Naive thymus-derived CD4-positive, alpha-beta T cell (primary cell): ENCODE measurements around the gene PLCL2. TPM values are rescaled to one million over a fixed set of nuclear protein-coding genes. Genes with fewer than 3 reads are reported as not detected.

Experiments
- ATAC-seq: fragments of 150-1000 bp; cut with Tn5 transposase; 2 replicates; pipeline ENCODE4 v1.10.0; 2021; ENCODE audit warnings: mild to moderate bottlenecking, moderate library complexity
- CTCF ChIA-PET: fragments of 350-600 bp; sonication (Branson Sonifier 250); formaldehyde crosslinking; loops from one replicate; lab custom pipeline; 2021; ENCODE audit warnings: antibody characterized with exemption; lab: Charles Lee
- POLR2A ChIA-PET: fragments of 350-600 bp; sonication (Branson Sonifier 250); formaldehyde crosslinking; loops from one replicate; lab custom pipeline; 2021; ENCODE audit warnings: antibody characterized with exemption, inconsistent platforms; lab: Charles Lee
- DNase-seq, 9 donors: peaks; one replicate each; pipeline versions ENCODE4 v3.0.0 to v3.0.0-alpha.2; 2020 to 2022; ENCODE audit warnings: mixed read lengths in 1 of 9
- H3K27ac ChIP-seq: one replicate; pipeline ENCODE4 v1.7.0; 2013; ENCODE audit warnings: mild to moderate bottlenecking, low read depth, low read length, moderate library complexity
- H3K27me3 ChIP-seq, 2 donors: one replicate each; pipeline ENCODE4 v1.7.0; 2013; ENCODE audit warnings: low read length in 2 of 2, mild to moderate bottlenecking in 2 of 2, moderate library complexity in 2 of 2; ENCODE audit not compliant: control insufficient read depth in 2 of 2, insufficient read depth in 2 of 2
- H3K36me3 ChIP-seq, 3 experiments: 1 replicate in 2 of 3; 2 replicates in 1 of 3; pipeline ENCODE4 v1.7.0; 2013; ENCODE audit warnings: low read length in 3 of 3, mild to moderate bottlenecking in 3 of 3, moderate library complexity in 1 of 3; ENCODE audit not compliant: insufficient read depth in 3 of 3, control insufficient read depth in 2 of 3
- H3K4me1 ChIP-seq, 2 donors: one replicate each; pipeline ENCODE4 v1.7.0; 2013; ENCODE audit warnings: low read length in 2 of 2, mild to moderate bottlenecking in 2 of 2, moderate library complexity in 1 of 2; ENCODE audit not compliant: control insufficient read depth in 2 of 2, insufficient read depth in 2 of 2
- H3K4me3 ChIP-seq: 2 replicates; pipeline ENCODE4 v1.7.0; 2013; ENCODE audit warnings: mild to moderate bottlenecking, low read length
- H3K9me3 ChIP-seq, 3 experiments: 1 replicate in 2 of 3; 2 replicates in 1 of 3; pipeline ENCODE4 v1.7.0; 2013; ENCODE audit warnings: low read length in 3 of 3; ENCODE audit not compliant: control insufficient read depth in 2 of 3
- H3K27ac Mint-ChIP-seq, 9 donors: one replicate each; pipeline ENCODE4 v1.8.0; 2020 to 2022; ENCODE audit warnings: mixed read lengths in 9 of 9, mild to moderate bottlenecking in 8 of 9, moderate library complexity in 5 of 9, inconsistent platforms in 2 of 9
- H3K27me3 Mint-ChIP-seq, 5 donors: one replicate each; pipeline ENCODE4 v1.8.0; 2021 to 2022; ENCODE audit warnings: mixed read lengths in 5 of 5, mild to moderate bottlenecking in 1 of 5
- H3K36me3 Mint-ChIP-seq, 5 donors: one replicate each; pipeline ENCODE4 v1.8.0; 2020 to 2022; ENCODE audit warnings: mixed read lengths in 5 of 5, mild to moderate bottlenecking in 3 of 5, inconsistent platforms in 1 of 5
- H3K4me1 Mint-ChIP-seq, 7 donors: one replicate each; pipeline ENCODE4 v1.8.0; 2020 to 2022; ENCODE audit warnings: mixed read lengths in 7 of 7, mild to moderate bottlenecking in 3 of 7, inconsistent platforms in 1 of 7
- H3K4me3 Mint-ChIP-seq, 10 donors: one replicate each; pipeline ENCODE4 v1.8.0; 2020 to 2022; ENCODE audit warnings: mild to moderate bottlenecking in 10 of 10, mixed read lengths in 10 of 10, moderate library complexity in 6 of 10, inconsistent platforms in 2 of 10
- H3K9me3 Mint-ChIP-seq, 11 donors: one replicate each; pipeline ENCODE4 v1.8.0; 2020 to 2022; ENCODE audit warnings: mixed read lengths in 11 of 11, mild to moderate bottlenecking in 4 of 11, inconsistent platforms in 1 of 11, moderate library complexity in 1 of 11
- intact Hi-C, 2 donors: fragments of 100-400 bp; cut with micrococcal nuclease; formaldehyde crosslinking; loops; one replicate each; pipeline ENCODE4 v1.15.1; 2023
- polyA plus RNA-seq, 2 donors: library from polyadenylated mRNA; unstranded; fragments of 300-500 nt; fragmentation: Illumina TruSeq; gene quantifications; one replicate each; pipeline ENCODE4 v1.2.3, GENCODE V29; 2021
- total RNA-seq, 6 experiments: library from RNA in 5 of 6; stranded (reverse) in 5 of 6; gene quantifications; 1 replicate in 5 of 6; 2 replicates in 1 of 6; pipeline ENCODE4 v1.2.3 and lab custom pipeline; 2021 to 2026

Gene PLCL2
- total and polyA plus RNA-seq, 7 experiments from 2014 or later, result 48.9 to 90.8 (median 64.1) TPM

DNA sequence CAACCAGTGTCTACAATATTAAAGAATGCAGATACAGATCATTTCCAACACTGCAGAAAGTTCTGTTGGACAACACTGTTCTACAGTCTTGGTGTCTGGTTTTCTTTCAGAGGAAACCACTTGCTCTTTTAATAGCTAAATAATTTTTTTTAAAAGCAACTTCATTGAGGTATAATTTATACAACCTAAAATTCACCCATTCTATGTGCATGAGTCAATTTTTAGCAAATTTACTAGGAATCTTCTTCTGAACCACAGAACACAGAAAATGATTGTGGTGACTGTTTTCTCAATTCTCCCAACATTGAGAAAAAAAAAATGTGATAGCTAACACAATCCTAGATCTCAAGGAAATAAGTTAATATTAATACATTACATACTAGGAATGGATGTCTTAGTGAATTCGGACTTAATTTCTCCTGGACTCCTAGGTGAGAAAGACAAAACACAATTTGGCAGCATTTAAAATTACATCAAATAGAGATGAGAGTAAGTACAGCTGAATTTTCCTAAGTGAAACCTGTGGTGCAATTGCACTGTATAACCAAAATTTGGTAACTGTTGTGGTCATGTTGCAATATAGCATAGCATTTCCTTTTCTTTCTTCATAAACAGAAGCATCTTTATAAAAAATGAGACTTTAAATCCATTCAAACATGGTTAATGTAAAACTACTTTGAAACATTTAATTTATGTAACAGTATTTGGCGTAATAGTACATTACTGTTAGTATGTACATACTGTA is 15.3 kb upstream of the PLCL2 start:
- Mint-ChIP-seq H3K27me3 (peaks cover 0 to 63% (median 10%) of the 10 kb centered on the region in 5 donors), H3K36me3 (peaks cover 0 to 3% (median 0%) of the 10 kb centered on the region in 5 donors), H3K27ac (no peak overlapping the region), H3K4me1 (peaks cover 11 to 17% (median 13%) of the 10 kb centered on the region in 7 donors), H3K9me3 (no peaks in the 10 kb centered on the region), H3K4me3 (no peak overlapping the region)
- intact Hi-C loops, result no loop called here
- ATAC-seq, result no peak
- ChIA-PET POLR2A (no interaction called here), CTCF (no interaction called here)
- H3K4me1 ChIP-seq, result peaks cover 7 to 9% of the 10 kb centered on the region in 2 donors
- H3K27ac ChIP-seq, result no peak overlapping the region
- H3K4me3 ChIP-seq, result no peak overlapping the region
- H3K27me3 ChIP-seq, result no peaks in the 10 kb centered on the region
- no peaks in the 10 kb centered on the region for H3K9me3 ChIP-seq
- DNase-seq, result no peak
- no peaks in the 10 kb centered on the region for H3K36me3 ChIP-seq

DNA sequence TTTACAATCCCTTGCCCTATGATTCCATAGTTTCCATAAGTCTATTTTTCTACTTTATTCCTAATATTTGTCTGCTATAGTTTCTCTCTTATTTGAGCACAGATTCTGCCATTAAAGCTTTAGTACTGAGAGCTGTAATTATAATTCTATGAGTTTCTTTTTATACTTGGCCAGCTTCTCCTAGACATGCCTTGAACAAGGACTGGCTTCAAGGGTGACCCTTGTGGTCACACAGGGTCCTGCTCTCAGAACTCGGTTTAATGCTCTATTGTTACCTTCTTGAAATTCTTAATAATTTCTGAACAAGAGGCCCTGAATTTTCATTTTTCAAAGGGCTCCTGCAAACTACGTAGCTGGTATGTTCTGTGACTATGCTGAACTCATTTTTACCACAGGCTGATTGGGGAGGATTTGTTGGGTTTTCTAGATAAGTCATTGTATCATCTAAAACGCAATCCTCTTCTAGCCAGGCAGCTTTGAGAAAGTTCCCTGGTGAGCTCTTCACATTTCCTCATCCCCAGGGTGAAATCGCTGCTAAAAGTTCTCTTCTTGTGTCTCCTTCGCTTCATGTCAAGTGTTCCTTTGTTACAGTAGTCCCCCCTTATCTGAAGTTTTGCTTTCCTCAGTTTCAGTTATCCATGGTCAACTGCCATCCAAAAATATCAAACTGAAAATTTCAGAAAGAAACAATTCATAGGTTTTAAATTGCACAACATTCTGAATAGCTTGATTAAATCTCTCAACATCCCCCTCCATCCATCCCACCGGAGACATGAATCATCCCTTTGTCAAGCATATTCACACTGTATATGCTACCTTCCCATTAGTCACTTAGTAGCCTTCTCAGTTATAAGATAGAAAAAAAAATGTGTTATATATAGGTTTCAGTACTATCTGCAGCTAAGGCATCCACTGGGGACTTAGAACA is 12.6 kb upstream of the PLCL2 start:
- no peaks in the 10 kb centered on the region for H3K9me3 ChIP-seq
- H3K36me3 ChIP-seq, result no peaks in the 10 kb centered on the region
- H3K9me3 Mint-ChIP-seq, result no peaks in the 10 kb centered on the region
- peaks cover 0 to 3% (median 0%) of the 10 kb centered on the region in 5 donors for H3K36me3 Mint-ChIP-seq
- H3K27me3 Mint-ChIP-seq, result peaks cover 0 to 56% (median 1%) of the 10 kb centered on the region in 5 donors
- H3K27ac Mint-ChIP-seq, result no peak overlapping the region
- H3K4me1 Mint-ChIP-seq, result peaks cover under 1 to 10% (median 1%) of the 10 kb centered on the region in 7 donors
- no peak overlapping the region for H3K27ac ChIP-seq
- peak; percentile 51 for ATAC-seq
- no peaks in the 10 kb centered on the region for H3K27me3 ChIP-seq
- ChIA-PET CTCF (interaction anchor here (0.7 to 0.9 kb wide), 2 partner anchors 43 to 1273 kb away, joined by 3 read pairs; no protein-coding TSS in a partner anchor), POLR2A (interaction anchor here (0.7 to 1.1 kb wide), 2 partner anchors 13 to 29 kb away, joined by 3 read pairs; partner anchors contain the start of gene PLCL2)
- no peak overlapping the region for H3K4me3 ChIP-seq
- H3K4me3 Mint-ChIP-seq, result no peak overlapping the region
- intact Hi-C loops, result no loop called here
- no peak for DNase-seq
- H3K4me1 ChIP-seq, result peaks cover 0 to under 1% of the 10 kb centered on the region in 2 donors

DNA sequence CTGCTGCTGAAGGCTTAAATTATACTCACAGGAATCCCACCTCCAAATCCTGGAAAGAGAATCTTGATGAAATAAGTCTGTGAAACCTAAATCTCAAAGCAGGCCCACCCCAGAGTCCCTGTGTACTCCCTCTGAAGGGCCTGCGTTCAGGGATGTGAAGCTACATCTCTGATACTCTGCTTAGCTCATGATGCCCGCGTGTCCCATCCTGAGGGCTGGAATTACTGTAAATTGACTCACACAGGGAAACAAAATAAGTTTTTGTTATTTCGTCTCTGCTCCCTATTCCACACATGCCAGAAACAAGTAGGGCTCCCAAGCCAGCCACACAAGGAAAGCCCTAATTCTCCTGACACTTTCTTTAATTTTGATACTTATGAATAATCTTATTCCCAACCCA is 10.9 kb upstream of the PLCL2 start:
- no peak overlapping the region for H3K4me3 ChIP-seq
- H3K4me1 ChIP-seq, result no peaks in the 10 kb centered on the region
- CTCF ChIA-PET, result no interaction called here
- H3K27me3 Mint-ChIP-seq, result peaks cover 0 to 56% (median 0%) of the 10 kb centered on the region in 5 donors
- H3K9me3 Mint-ChIP-seq, result no peaks in the 10 kb centered on the region
- peaks cover 0 to 8% (median 0%) of the 10 kb centered on the region in 7 donors for H3K4me1 Mint-ChIP-seq
- intact Hi-C loops, result no loop called here
- H3K9me3 ChIP-seq, result no peaks in the 10 kb centered on the region
- no peak overlapping the region for H3K27ac Mint-ChIP-seq
- H3K36me3 Mint-ChIP-seq, result peaks cover 0 to 5% (median 3%) of the 10 kb centered on the region in 5 donors
- ATAC-seq (no peak), DNase-seq (no peak)
- H3K27me3 ChIP-seq, result no peaks in the 10 kb centered on the region
- H3K36me3 ChIP-seq, result no peaks in the 10 kb centered on the region
- no peak overlapping the region for H3K27ac ChIP-seq
- no peak overlapping the region for H3K4me3 Mint-ChIP-seq
- POLR2A ChIA-PET, result interaction anchor here (1.4 kb wide), 1 partner anchor 7 kb away, joined by 4 read pairs; no protein-coding TSS in a partner anchor

DNA sequence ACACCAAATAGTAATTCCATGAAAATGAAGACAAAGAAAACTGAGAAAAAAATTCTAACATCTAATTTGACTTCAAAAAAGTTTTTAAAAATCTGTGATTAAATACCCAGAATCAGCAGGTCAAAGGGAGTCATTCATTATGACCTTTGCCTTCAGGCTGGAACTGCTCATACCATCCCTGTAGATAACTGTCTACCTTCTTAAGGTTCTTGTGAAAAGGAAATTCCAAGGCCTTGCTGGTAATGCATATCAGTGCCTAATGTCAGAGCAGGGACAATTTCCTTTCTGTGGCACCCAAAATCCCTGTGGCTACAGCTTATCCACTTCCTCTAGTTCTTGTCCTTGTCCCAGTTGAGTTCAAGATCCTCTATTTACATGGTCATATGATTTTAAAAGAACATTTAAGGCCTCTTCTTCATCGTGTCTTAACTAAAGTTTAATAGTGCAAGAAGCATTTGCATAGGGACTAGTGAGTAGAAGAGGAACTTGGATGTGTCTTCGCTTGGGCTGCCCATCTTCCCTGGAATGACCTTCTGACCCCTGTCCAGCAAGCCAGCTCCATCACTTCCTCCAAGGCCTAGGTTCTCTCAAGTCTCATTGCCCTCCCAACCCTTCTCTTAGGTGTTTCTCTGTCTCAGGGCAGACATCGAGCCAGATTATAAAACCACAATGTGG is 8.7 kb upstream of the PLCL2 start:
- Mint-ChIP-seq H3K4me3 (no peak overlapping the region), H3K27me3 (peaks cover 0 to 59% (median 0%) of the 10 kb centered on the region in 5 donors), H3K4me1 (peaks cover 0 to 8% (median 0%) of the 10 kb centered on the region in 7 donors), H3K36me3 (peaks cover 0 to 9% (median 3%) of the 10 kb centered on the region in 5 donors), H3K27ac (no peak overlapping the region), H3K9me3 (no peaks in the 10 kb centered on the region)
- Histone ChIP-seq H3K4me3 (no peak overlapping the region), H3K27me3 (no peaks in the 10 kb centered on the region), H3K9me3 (no peaks in the 10 kb centered on the region), H3K27ac (no peak overlapping the region), H3K36me3 (no peaks in the 10 kb centered on the region), H3K4me1 (no peaks in the 10 kb centered on the region)
- ChIA-PET CTCF (no interaction called here), POLR2A (no interaction called here)
- DNase-seq (no peak), ATAC-seq (peak; percentile 73)
- intact Hi-C loops, result no loop called here

DNA sequence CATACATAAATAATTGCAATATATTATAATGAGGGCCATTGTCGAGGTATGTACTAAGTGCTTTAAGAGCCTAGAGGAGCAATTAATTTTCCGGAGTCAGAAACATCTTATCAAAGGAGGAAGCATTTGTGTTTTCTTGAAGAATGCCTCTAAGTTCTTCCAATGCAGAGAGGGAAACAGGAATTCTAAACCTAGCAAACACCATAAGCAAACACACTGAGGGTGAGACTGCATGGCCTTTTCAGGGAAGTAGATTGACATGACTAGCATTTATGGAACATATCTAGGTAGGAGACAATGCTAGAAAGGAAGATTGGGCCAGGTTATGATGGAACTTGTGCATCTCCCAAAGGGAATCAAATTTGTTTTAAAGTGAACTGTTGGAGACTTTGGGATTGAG is 7.2 kb upstream of the PLCL2 start:
- POLR2A ChIA-PET, result no interaction called here
- Mint-ChIP-seq H3K9me3 (no peaks in the 10 kb centered on the region), H3K36me3 (peaks cover 0 to 9% (median under 1%) of the 10 kb centered on the region in 5 donors), H3K27me3 (peaks cover 0 to 51% (median 0%) of the 10 kb centered on the region in 5 donors), H3K4me3 (no peak overlapping the region), H3K27ac (no peak overlapping the region), H3K4me1 (peaks cover 0 to 9% (median 2%) of the 10 kb centered on the region in 7 donors)
- H3K27me3 ChIP-seq, result no peaks in the 10 kb centered on the region
- CTCF ChIA-PET, result no interaction called here
- ATAC-seq, result no peak
- H3K4me3 ChIP-seq, result no peak overlapping the region
- H3K27ac ChIP-seq, result no peak overlapping the region
- intact Hi-C loops, result no loop called here
- H3K4me1 ChIP-seq, result no peaks in the 10 kb centered on the region
- no peaks in the 10 kb centered on the region for H3K36me3 ChIP-seq
- no peak for DNase-seq
- no peaks in the 10 kb centered on the region for H3K9me3 ChIP-seq

DNA sequence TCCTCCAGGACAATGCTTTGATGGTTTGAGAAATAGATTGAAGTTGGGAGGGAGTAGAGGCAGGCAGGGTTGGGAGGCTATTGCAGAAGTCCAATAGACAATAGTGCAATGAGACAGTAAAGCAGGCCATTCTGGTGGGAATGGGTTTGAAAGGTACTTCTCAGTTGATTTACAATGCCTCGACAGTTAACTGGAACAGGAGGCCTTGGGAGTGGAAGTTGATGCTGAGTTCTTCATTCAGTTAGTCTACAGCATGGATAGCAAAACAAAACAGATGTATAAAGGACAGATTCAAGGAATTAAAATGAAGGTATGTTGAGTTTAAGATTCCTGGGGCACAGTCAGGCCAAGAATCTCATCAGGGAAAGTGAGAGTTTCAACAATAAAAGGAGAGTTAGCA is 6.8 kb upstream of the PLCL2 start:
- DNase-seq (no peak), ATAC-seq (no peak)
- peaks cover 0 to 47% (median 0%) of the 10 kb centered on the region in 5 donors for H3K27me3 Mint-ChIP-seq
- no peak overlapping the region for H3K27ac Mint-ChIP-seq
- Histone ChIP-seq H3K36me3 (no peaks in the 10 kb centered on the region), H3K4me1 (no peaks in the 10 kb centered on the region), H3K4me3 (no peak overlapping the region), H3K27me3 (no peaks in the 10 kb centered on the region), H3K9me3 (no peaks in the 10 kb centered on the region), H3K27ac (no peak overlapping the region)
- no peak overlapping the region for H3K4me3 Mint-ChIP-seq
- ChIA-PET CTCF (no interaction called here), POLR2A (interaction anchor here (1.2 kb wide), 1 partner anchor 29 kb away, joined by 3 read pairs; no protein-coding TSS in a partner anchor)
- H3K4me1 Mint-ChIP-seq, result peaks cover 0 to 10% (median 4%) of the 10 kb centered on the region in 7 donors
- H3K36me3 Mint-ChIP-seq, result peaks cover 0 to 9% (median 0%) of the 10 kb centered on the region in 5 donors
- H3K9me3 Mint-ChIP-seq, result no peaks in the 10 kb centered on the region
- intact Hi-C loops, result no loop called here
